GM12801 (cell line): ENCODE data around the gene CALHM5.

Experiments
- TF ChIP-seq, protein P1 (sequence below): IDR thresholded peaks from one replicate; pipeline ENCODE4 v1.5.1; 2011; ENCODE audit warnings: control low read depth; ENCODE audit not compliant: insufficient read length; ENCODE audit errors: extremely low read depth

CALHM5 gene

DNA sequence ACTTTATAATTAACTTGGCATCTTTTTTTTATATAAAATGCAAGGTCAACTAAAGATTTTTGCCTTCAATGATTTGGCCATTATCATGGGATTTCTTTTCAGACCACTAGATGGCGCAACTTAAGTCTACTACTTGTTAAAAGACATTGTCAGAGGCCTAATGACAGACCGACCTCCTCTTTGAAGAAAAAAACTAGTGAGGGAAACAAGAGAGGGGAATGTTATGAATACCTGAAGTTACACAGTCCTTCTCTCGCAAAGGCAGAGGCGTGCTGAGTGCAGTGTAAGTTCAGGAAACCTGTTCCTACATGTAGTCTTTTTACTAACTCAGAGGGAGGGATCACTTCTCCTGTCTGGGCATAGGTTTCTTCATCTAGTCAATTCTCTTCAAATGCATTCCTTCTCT is 24.8 kb downstream of the CALHM5 start:
- TF ChIP-seq, protein P1, sequence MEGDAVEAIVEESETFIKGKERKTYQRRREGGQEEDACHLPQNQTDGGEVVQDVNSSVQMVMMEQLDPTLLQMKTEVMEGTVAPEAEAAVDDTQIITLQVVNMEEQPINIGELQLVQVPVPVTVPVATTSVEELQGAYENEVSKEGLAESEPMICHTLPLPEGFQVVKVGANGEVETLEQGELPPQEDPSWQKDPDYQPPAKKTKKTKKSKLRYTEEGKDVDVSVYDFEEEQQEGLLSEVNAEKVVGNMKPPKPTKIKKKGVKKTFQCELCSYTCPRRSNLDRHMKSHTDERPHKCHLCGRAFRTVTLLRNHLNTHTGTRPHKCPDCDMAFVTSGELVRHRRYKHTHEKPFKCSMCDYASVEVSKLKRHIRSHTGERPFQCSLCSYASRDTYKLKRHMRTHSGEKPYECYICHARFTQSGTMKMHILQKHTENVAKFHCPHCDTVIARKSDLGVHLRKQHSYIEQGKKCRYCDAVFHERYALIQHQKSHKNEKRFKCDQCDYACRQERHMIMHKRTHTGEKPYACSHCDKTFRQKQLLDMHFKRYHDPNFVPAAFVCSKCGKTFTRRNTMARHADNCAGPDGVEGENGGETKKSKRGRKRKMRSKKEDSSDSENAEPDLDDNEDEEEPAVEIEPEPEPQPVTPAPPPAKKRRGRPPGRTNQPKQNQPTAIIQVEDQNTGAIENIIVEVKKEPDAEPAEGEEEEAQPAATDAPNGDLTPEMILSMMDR: no peak

DNA sequence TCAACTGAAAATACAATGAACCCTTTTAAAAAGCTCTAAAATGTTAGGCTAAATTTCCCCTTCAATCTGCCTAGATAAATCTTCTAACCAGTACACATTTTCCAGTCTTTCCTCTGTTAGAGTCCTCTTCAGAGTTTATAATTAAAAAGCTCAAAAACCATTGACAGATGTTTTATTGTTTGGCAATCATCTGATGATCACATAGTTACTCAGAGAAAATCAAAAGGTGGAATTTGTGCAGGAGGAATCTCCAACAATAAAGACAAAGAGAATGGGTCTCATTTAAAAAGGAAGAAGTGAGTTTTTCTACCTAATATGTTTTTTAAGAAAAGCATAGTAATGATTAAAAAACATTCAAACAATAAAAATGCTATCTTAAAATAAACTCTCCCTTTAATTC is 31.0 kb downstream of the CALHM5 start:
- TF ChIP-seq, protein P1: no peak

DNA sequence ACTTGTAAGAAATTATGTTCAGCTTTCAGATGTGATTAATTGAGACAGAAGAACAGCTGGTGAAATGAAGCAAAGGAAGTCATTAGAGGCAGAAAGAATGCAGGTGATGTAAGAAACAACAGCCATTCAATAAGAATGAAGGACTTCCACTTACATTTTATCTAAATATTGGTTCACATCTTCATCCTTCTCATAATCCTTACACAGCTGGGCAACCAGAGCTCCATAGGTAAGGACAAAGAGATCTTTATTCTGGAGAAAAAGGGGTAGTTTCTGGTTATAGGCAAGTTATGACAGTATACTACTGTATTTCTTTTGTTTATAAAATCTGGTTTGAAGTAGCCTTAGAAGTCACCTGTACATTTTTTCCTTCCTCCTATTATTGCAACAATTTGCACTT is 31.7 kb downstream of the CALHM5 start:
- TF ChIP-seq, protein P1: no peak

DNA sequence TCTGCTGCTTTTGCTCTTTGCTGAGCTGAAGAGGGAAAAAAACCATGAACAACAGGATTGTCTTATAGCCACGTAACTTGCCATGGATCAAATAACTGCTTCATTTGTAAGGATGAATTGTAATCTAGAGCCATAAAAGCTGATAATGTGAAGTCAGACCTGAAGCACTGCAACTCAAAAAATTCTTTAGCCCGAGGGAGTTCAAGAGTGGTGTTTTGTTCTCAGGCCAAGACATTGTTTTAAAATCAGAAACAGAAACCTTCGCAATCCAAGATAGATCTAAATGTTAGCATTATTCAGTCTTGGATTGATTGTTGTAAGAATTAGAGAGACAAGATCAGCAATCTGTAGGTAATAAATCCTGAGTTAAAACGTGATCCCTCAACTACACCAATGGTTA is 34.2 kb downstream of the CALHM5 start, which contains the start of gene TRAPPC3L:
Gene TRAPPC3L, minus strand, starts transcription at position 34 of the 400 bp plus-strand sequence. CDS start 170 bp downstream, outside the sequence.
- TF ChIP-seq, protein P1: no peak

DNA sequence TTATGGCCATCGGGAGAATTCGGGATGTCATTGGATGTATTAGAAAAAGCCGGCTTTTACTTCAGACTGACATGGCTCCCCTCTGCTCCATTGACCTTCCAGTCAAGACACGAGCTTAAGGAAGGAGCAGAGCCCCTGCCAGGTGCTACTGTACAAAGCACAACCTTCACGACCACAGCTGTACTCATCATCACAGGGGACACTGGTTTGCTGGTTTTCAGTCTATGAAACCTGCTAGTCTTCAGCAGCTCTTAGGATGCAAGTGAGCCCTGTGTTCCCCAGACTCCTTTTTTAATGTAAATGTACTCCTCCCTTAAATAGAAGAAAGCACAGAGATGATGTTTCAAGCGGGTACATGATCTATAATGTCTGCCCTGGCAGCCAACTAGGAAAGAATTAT is 35.9 kb downstream of the CALHM5 start:
- TF ChIP-seq, protein P1: no peak

DNA sequence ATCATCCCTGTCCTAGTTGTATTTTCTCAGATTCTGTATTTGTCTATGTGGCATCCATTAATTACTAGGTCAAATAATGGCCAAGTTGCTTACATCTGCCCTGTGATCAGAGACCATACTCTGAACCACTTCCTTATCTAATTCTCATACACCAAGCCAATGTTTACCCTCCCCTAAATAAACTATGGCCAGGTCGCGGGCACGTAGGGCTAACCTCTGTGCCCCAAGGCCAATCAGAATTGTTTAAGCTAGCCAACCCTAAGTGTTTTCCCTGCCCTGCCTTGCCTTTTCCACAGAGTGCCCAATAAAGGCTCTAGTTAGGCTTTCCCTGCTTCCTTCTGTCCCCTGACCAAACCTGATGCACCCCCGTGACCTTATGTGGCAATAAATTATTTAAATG is 39.4 kb downstream of the CALHM5 start:
- TF ChIP-seq, protein P1: no peak

DNA sequence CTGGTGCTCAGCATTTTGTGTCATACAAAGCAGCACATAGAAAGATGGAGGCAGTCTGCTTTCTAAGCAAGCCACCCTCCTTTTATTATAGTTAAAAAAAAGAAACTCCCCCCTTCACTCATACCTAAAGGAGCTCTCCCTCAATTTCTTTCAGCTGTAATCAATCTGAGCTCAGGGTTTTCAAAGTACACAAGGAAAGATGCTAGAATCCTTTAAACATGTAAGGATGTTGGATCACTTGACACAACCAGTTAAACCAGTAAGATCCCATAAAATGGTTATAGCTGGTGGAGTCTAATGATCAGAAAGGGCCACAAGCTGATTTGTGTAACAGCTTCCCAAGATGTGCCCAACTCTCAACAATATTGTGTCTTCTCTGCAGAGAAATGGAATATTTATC is 42.0 kb downstream of the CALHM5 start, which contains the start of gene CALHM4:
Gene CALHM4, plus strand, starts transcription at position 301 of the 400 bp plus-strand sequence. Its CDS starts 43 bp downstream, at position 344.
- TF ChIP-seq, protein P1: no peak
